ENCODE measurements around the gene DLGAP4. TPM values are rescaled to one million over a fixed set of nuclear protein-coding genes. Genes with fewer than 3 reads are reported as not detected.

The DLGAP4 gene
- total RNA-seq, 2 donors from 2014 or later = 62.9 to 78.2 TPM

- Histone ChIP-seq H3K4me1 (ENCODE audit: control insufficient read depth, insufficient read depth, low read length) (peaks cover 4% of the 10 kb centered on the region), H3K36me3 (ENCODE audit: control insufficient read depth, insufficient read depth, low read length) (peaks cover 19% of the 10 kb centered on the region), H3K27ac (ENCODE audit: low read depth, low read length) (no peak overlapping the region), H3K27me3 (ENCODE audit: control insufficient read depth, insufficient read depth, low read length, poor library complexity, severe bottlenecking) (no peaks in the 10 kb centered on the region), H3K9ac (ENCODE audit: extremely low read depth, low read length, poor library complexity, severe bottlenecking) (no peak overlapping the region), H3K4me3 (ENCODE audit: low read length) (no peak overlapping the region), H3K9me3 (ENCODE audit: control insufficient read depth, low read length) (no peaks in the 10 kb centered on the region)
- TF ChIP-seq CTCF (conservative IDR thresholded peaks at IDR 0.05) = no peak
- Mint-ChIP-seq H3K27ac (no peak overlapping the region), H3K9me3 (no peaks in the 10 kb centered on the region), H3K4me3 (no peak overlapping the region), H3K27me3 (ENCODE audit: insufficient read depth) (no peaks in the 10 kb centered on the region), H3K36me3 (ENCODE audit: low read depth) (peaks cover 9% of the 10 kb centered on the region), H3K4me1 (peaks cover 14% of the 10 kb centered on the region)
- whole genome bisulfite sequencing, 2 experiments (ENCODE audit: insufficient coverage in 1 of 2, insufficient read length in 1 of 2) = 94 to 95% methylated on average over 5 to 8 of the region's 8 CpGs
- DNase-seq = no peak
These were observed 178.0 kb downstream of the DLGAP4 start for GRCh38 chr20:36483919-36484808.

- H3K27ac ChIP-seq (ENCODE audit: low read depth, low read length) = no peak overlapping the region
- 96 to 100% methylated on average over 1 to 3 of the region's 3 CpGs for WGBS, 2 experiments (ENCODE audit: insufficient coverage in 1 of 2, insufficient read length in 1 of 2)
- Mint-ChIP-seq H3K9me3 (no peaks in the 10 kb centered on the region), H3K4me3 (no peak overlapping the region), H3K36me3 (ENCODE audit: low read depth) (peaks cover 7% of the 10 kb centered on the region), H3K27ac (no peak overlapping the region), H3K27me3 (ENCODE audit: insufficient read depth) (no peaks in the 10 kb centered on the region), H3K4me1 (peaks cover 15% of the 10 kb centered on the region)
- H3K27me3 ChIP-seq (ENCODE audit: control insufficient read depth, insufficient read depth, low read length, poor library complexity, severe bottlenecking) = no peaks in the 10 kb centered on the region
- peaks cover 19% of the 10 kb centered on the region for H3K36me3 ChIP-seq (ENCODE audit: control insufficient read depth, insufficient read depth, low read length)
- H3K9ac ChIP-seq (ENCODE audit: extremely low read depth, low read length, poor library complexity, severe bottlenecking) = no peak overlapping the region
- no peak overlapping the region for H3K4me3 ChIP-seq (ENCODE audit: low read length)
- peaks cover 4% of the 10 kb centered on the region for H3K4me1 ChIP-seq (ENCODE audit: control insufficient read depth, insufficient read depth, low read length)
- no peak for DNase-seq
- H3K9me3 ChIP-seq (ENCODE audit: control insufficient read depth, low read length) = no peaks in the 10 kb centered on the region
- TF ChIP-seq CTCF (conservative IDR thresholded peaks at IDR 0.05) = no peak
These were observed 179.1 kb downstream of the DLGAP4 start for GRCh38 chr20:36485286-36485685.

- H3K4me3 Mint-ChIP-seq = no peak overlapping the region
- H3K4me1 Mint-ChIP-seq = peaks cover 26% of the 10 kb centered on the region
- Histone ChIP-seq H3K4me1 (ENCODE audit: control insufficient read depth, insufficient read depth, low read length) (peaks cover 9% of the 10 kb centered on the region), H3K9ac (ENCODE audit: extremely low read depth, low read length, poor library complexity, severe bottlenecking) (no peak overlapping the region), H3K4me3 (ENCODE audit: low read length) (no peak overlapping the region), H3K27me3 (ENCODE audit: control insufficient read depth, insufficient read depth, low read length, poor library complexity, severe bottlenecking) (no peaks in the 10 kb centered on the region), H3K27ac (ENCODE audit: low read depth, low read length) (no peak overlapping the region), H3K36me3 (ENCODE audit: control insufficient read depth, insufficient read depth, low read length) (peaks cover 11% of the 10 kb centered on the region), H3K9me3 (ENCODE audit: control insufficient read depth, low read length) (no peaks in the 10 kb centered on the region)
- no peak for TF ChIP-seq CTCF (conservative IDR thresholded peaks at IDR 0.05)
- peak overlapping the region; percentile 26 for H3K27ac Mint-ChIP-seq
- DNase-seq = no peak
- 97 to 100% methylated on average over 1 of the region's 1 CpG for WGBS, 2 experiments (ENCODE audit: insufficient coverage in 1 of 2, insufficient read length in 1 of 2)
- H3K27me3 Mint-ChIP-seq (ENCODE audit: insufficient read depth) = no peaks in the 10 kb centered on the region
- H3K36me3 Mint-ChIP-seq (ENCODE audit: low read depth) = peaks cover 2% of the 10 kb centered on the region
- H3K9me3 Mint-ChIP-seq = no peaks in the 10 kb centered on the region
These were observed 180.9 kb downstream of the DLGAP4 start for GRCh38 chr20:36487069-36487468.

All from endodermal cell (in vitro differentiated cells).